ENCODE data around the gene PTMA. TPM values are rescaled to one million over a fixed set of nuclear protein-coding genes. Genes with fewer than 3 reads are reported as not detected.

PTMA gene
- total and polyA plus RNA-seq, 2 of the 4 experiments (the other 2 are of a cell fraction), result 380 to 742 TPM

DNA sequence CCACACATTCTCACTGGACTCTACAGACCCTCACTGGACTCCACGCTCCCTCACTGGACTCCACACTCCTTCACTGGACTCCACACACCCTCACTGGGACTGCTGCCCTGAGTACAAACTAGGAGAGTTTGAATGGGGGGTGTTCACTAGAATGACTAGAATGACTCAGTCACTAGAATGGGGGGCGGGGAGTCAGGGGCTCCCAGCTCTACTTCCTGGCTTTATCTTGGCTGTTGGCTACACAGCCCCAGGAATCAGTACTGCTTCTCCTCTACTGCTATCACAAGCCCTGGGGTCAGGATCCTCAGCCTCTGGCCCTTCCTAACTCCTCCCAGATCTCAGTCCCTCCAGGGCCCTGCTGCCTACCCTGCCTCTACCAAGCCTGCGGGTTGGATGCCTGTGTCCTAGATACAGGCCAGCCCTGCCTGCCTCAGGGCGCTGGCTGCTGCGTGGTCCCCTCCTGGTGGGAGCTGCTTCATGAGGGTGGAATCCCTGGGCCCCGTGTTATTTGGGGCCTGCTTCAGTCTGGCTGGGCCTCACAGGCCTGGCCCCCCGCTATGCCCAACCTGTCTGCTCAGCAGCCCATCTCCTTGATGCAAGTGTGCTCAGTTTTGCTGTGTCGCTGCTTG, 7.8 kb downstream of the PTMA start:
- H3K4me2 ChIP-seq (ENCODE audit: low read depth, low read length), result no peak overlapping the region
- H4K20me1 ChIP-seq (ENCODE audit: insufficient read depth, low read length), result peaks cover 38% of the 10 kb centered on the region
- ATAC-seq (ENCODE audit: low read depth) (peak; percentile 21), DNase-seq (peak; percentile 62)
- H3K4me3 ChIP-seq (ENCODE audit: insufficient read depth, low read depth, low read length), result no peak overlapping the region
- H4K8ac ChIP-seq (ENCODE audit: low read depth in 2 of 2, low read length in 2 of 2), result peak overlapping the region; percentile 48 to 89; a peak in 3 of 4 replicates
- intact Hi-C loops (cut with micrococcal nuclease), result loop anchor here (1.0 to 5.0 kb wide), 4 partner anchors 39 to 154 kb away; partner anchors contain the start of gene PDE6D
- H3K4me1 ChIP-seq (ENCODE audit: control insufficient read depth, insufficient read depth, low read length), result peaks cover 26% of the 10 kb centered on the region
- TF ChIP-seq MAFK (IDR thresholded peaks at IDR 0.05; ENCODE audit: low read depth, low read length), result no peak
- no peak for TF ChIP-seq BHLHE40 (IDR thresholded peaks at IDR 0.05; ENCODE audit: low read depth, low read length)
- no peak for TF ChIP-seq MAZ (IDR thresholded peaks at IDR 0.05; ENCODE audit: borderline replicate concordance, low read depth, low read length)
- peak overlapping the region; percentile 92 for H2AK5ac ChIP-seq (ENCODE audit: low read depth, low read length)
- POLR2A ChIA-PET (ENCODE audit: unreplicated experiment), result no interaction called here
- peak overlapping the region; percentile 54 for H2BK20ac ChIP-seq (ENCODE audit: low read depth, low read length)
- peak overlapping the region; percentile 12; the same call in 1 of the 2 replicates for H3K18ac ChIP-seq (ENCODE audit: low read depth, low read length)
- peak overlapping the region; percentile 17; the same call in 1 of the 2 replicates for H3K9ac ChIP-seq (ENCODE audit: low read depth, low read length)
- peak overlapping the region; percentile 96 for H2AK9ac ChIP-seq (replicated peaks; ENCODE audit: low read depth, low read length, poor library complexity)
- WGBS, 2 experiments (ENCODE audit: extremely low coverage in 2 of 2, insufficient read length in 1 of 2), result 83% methylated on average over 4 of the region's 8 CpGs; no CpG with 5 or more reads in 1 of the 2 experiments
- H2AFZ ChIP-seq (replicated peaks; ENCODE audit: low read length, poor library complexity), result peak overlapping the region; percentile 91
- H3K4ac ChIP-seq (ENCODE audit: low read depth, low read length), result peak overlapping the region; percentile 92
- no peaks in the 10 kb centered on the region for H3K9me3 ChIP-seq (ENCODE audit: control insufficient read depth, insufficient read depth, low read length)
- peak overlapping the region; percentile 85 for H2BK120ac ChIP-seq (ENCODE audit: low read depth, low read length)
- H3K79me1 ChIP-seq (ENCODE audit: low read depth in 1 of 2, low read length in 2 of 2), result peaks cover 0 to 33% of the 10 kb centered on the region in 2 experiments; a peak in 2 of 4 replicates
- H3K14ac ChIP-seq (replicated peaks; ENCODE audit: low read depth, low read length), result peak overlapping the region; percentile 86
- peaks cover 18% of the 10 kb centered on the region for H3K36me3 ChIP-seq (ENCODE audit: control insufficient read depth, insufficient read depth, low read length)
- no peak overlapping the region for H3K56ac ChIP-seq (ENCODE audit: extremely low read depth, insufficient read depth, low read length)
- H3K27ac ChIP-seq (ENCODE audit: insufficient read depth, low read length), result peak overlapping the region; percentile 67
- in situ Hi-C loops (cut with MboI; ENCODE audit: low sequenced_read_pairs), result no loop called here
- H3K9me1 ChIP-seq (ENCODE audit: insufficient read depth, low read length), result peaks cover 12% of the 10 kb centered on the region
- H2BK5ac ChIP-seq (ENCODE audit: low read depth, low read length, poor library complexity, severe bottlenecking), result peak overlapping the region; percentile 88
- peak overlapping the region; percentile 81 for H4K91ac ChIP-seq (ENCODE audit: insufficient read depth, low read depth, low read length)
- H3K27me3 ChIP-seq (ENCODE audit: control insufficient read depth, insufficient read depth, low read length), result no peaks in the 10 kb centered on the region
- CTCF ChIA-PET, result interaction anchor here (1.5 to 4.4 kb wide), 4 partner anchors 29 to 108 kb away, joined by 4 to 57 read pairs (median 7); no protein-coding TSS in a partner anchor
- dilution Hi-C loops (cut with HindIII; ENCODE audit: low sequenced_read_pairs, unreplicated experiment), result no loop called here
- no TSS peak for BruUV-seq (replicated peaks)
- H4K5ac ChIP-seq (ENCODE audit: low read depth, low read length), result peak overlapping the region; percentile 58
- H3K23ac ChIP-seq (ENCODE audit: low read depth, low read length), result peak overlapping the region; percentile 41
- H2BK15ac ChIP-seq (ENCODE audit: low read depth, low read length), result peak overlapping the region; percentile 67; the same call in 1 of the 3 replicates

Data from IMR-90 (cell line).